ENCODE measurements around the gene C7.
"Not testable (repeated sequence)": the region's sequence is repeated elsewhere in the genome, so short reads cannot be mapped to it uniquely, and the experiment has no call there.

Gene C7

DNA sequence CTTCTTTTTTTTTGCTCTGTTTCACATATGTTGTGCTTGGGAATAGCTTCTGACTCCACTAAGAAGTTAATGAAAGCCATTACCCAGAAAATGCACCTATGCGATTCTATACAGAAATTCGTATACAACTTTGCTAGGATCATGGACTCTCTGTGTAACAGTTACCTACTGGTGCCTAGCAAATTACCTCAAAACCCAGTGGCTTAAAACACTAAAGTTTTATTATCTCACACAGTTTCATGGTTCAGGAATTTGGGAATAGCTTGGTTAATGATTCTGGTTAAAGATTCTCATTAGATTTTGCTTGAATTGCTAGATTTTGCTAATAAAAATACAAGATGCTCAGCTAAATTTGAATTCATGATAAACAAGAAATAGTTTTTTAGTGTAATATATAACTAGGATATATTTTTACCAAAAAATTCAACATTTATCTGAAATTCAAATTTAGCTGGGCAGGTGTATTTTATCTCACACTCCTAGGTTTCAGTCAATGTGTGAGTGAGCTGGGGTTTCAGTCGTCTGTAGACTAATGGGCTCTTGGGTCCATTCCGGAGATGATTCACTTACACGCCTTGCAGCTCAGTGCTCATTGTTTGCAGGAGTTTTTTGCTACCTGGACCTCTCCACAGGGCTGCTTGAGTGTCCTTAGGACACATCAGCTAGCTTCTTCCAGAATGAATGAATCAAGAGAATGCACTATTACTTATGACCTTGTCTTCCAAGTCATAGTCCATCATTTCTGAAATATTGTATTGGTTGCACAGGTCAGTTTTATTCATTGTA is 86.7 kb downstream of the C7 start:
- DNase-seq = no peak

DNA sequence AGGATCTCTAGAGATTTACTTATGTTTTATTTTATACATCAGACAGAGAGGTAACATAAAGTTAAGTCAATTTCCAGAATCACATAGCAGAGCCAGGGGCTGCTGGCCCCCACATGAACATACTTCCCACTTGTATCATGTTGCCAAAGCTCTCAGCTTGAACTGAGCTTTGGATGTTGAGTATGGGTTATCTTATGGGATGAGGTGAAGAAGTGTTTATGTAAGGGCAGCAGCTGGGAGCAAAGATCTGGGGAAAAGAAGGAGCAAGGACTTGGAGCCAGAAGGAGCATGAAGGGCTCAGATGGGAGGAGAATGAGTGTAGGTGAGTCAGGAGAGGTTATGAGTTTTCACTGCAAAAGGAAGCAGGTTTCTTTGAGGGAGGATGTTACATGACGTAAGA is 89.8 kb downstream of the C7 start:
- DNase-seq = no peak

DNA sequence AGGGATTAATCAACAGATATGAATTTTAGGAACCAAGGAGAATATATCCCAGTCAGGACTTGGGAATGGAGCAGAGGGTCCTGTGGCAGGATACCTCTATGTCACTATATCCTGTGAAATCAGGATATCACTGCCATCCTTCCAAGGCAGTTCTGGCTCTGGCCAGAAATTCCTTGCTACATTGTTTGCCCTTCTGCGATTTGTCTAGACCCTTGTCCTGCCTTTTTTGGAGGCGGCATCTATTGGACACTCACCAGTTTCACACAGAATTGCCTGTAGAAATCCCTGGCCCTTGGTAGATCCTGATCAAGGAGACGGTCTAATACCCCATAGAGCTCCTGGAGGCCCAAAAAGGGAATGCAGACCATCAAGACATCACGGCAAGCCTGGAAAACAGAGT is 90.7 kb downstream of the C7 start:
- DNase-seq = no peak

DNA sequence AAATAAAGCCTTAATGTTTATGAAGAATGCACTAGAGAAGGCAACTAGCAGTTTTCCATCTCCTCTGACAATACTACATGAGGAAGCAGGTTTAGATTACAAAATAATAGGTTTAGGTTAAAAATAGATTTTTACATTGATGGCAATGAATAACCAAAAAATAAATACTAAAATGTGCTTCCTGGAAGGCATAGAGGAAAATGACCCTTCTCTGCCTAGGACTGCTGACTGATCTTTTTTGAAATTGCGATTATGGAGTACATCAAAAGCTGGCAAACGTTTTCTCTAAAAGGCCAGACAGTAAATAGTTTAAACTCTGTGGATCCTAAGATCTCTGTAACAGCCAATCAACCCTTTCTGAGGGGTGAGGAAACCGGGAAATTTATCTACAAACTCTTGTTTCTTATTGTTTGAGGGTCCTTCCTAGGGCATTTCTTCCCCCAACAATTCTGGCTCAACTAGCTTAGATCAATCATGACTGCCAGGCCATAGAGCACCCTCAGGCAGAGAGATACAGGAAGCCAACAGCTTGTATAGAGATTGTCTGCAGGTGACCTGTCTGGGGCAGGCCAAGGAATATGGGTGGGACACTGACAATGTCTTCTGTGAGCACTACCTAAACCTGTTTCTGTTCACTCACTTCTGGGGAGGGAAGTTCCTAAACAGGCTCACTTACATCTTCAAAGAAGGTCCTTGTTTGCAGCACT is 94.5 kb downstream of the C7 start:
- no peak for DNase-seq

- DNase-seq = no peak
Observed at GRCh38 chr5:41004931-41005330, 95.6 kb downstream of the C7 start.

- no peak for DNase-seq
Observed at GRCh38 chr5:41009232-41009631, 99.9 kb downstream of the C7 start.

- no peak for DNase-seq
Observed at GRCh38 chr5:41010572-41010971, 101.3 kb downstream of the C7 start.

- DNase-seq = no peak
Observed at GRCh38 chr5:41012318-41012717, 103.0 kb downstream of the C7 start.

DNA sequence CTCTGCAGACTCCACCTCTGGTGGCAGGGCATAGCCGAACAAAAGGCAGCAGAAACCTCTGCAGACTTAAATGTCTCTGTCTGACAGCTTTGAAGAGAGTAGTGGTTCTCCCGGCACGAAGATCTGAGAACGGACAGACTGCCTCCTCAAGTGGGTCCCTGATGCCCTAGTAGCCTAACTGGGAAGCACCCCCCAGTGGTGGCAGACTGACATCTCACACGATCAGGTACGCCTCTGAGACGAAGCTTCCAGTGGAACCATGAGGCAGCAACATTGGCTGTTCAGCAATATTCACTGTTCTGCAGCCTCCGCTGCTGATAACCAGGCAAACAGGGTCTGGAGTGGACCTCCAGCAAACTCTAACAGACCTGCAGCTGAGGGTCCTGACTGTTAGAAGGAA is 113.3 kb downstream of the C7 start:
- DNase-seq = not testable (repeated sequence)

Data from GOT3 (cell line).